Caco-2 (cell line): ENCODE measurements around the gene SLC9A7. TPM values are rescaled to one million over a fixed set of nuclear protein-coding genes. Genes with fewer than 3 reads are reported as not detected.

Source experiments
- BruUV-seq: library from RNA; stranded (reverse); fragments of 400-500 nt; replicated peaks from 2 replicates; lab custom pipeline; 2021; lab: Mats Ljungman, UMichigan
- CTCF ChIA-PET: fragments of 300-600 bp; sonication (Branson Sonifier 250); formaldehyde crosslinking; loops from one replicate; lab custom pipeline; 2022; ENCODE audit warnings: antibody characterized with exemption; lab: Charles Lee
- POLR2A ChIA-PET: fragments of 300-600 bp; sonication (Branson Sonifier 250); formaldehyde crosslinking; loops from one replicate; lab custom pipeline; 2022; ENCODE audit warnings: antibody characterized with exemption; lab: Charles Lee
- DNase-seq, 2 experiments: peaks; one replicate each; pipeline versions ENCODE4 v3.0.0 to v3.0.0-alpha.2; 2020 to 2022
- H3K27me3 ChIP-seq: replicated peaks from 2 replicates; pipeline ENCODE4 v1.6.0; 2011; ENCODE audit warnings: low read length; ENCODE audit not compliant: control insufficient read depth, insufficient read depth
- H3K36me3 ChIP-seq: 2 replicates; pipeline ENCODE4 v1.5.1; 2011; ENCODE audit warnings: low read length; ENCODE audit not compliant: control insufficient read depth, insufficient read depth
- H3K4me1 ChIP-seq: fragments of 250-450 bp; sonication (Bioruptor Pico); 2 replicates; pipeline ENCODE4 v1.5.1; 2020; ENCODE audit warnings: mild to moderate bottlenecking
- H3K4me3 ChIP-seq: 2 replicates; pipeline ENCODE4 v1.5.1; 2011; ENCODE audit warnings: low read depth, mild to moderate bottlenecking, control low read depth, low read length
- H3K9me3 ChIP-seq: fragments of 250-450 bp; sonication (Bioruptor Pico); 2 replicates; pipeline ENCODE4 v1.5.1; 2020; ENCODE audit warnings: mild to moderate bottlenecking, moderate library complexity
- H3K27ac Mint-ChIP-seq: one replicate; pipeline ENCODE4 v1.8.0; 2022; ENCODE audit warnings: mixed read lengths; ENCODE audit not compliant: unreplicated experiment
- H3K27me3 Mint-ChIP-seq: one replicate; pipeline ENCODE4 v1.8.0; 2022; ENCODE audit warnings: mixed read lengths; ENCODE audit not compliant: insufficient read depth, unreplicated experiment
- H3K36me3 Mint-ChIP-seq: one replicate; pipeline ENCODE4 v1.8.0; 2022; ENCODE audit warnings: mild to moderate bottlenecking, mixed read lengths; ENCODE audit not compliant: insufficient read depth, unreplicated experiment
- H3K4me1 Mint-ChIP-seq: one replicate; pipeline ENCODE4 v1.8.0; 2022; ENCODE audit warnings: low read depth, mixed read lengths; ENCODE audit not compliant: unreplicated experiment
- H3K4me3 Mint-ChIP-seq: one replicate; pipeline ENCODE4 v1.8.0; 2022; ENCODE audit warnings: mild to moderate bottlenecking, moderate library complexity, mixed read lengths; ENCODE audit not compliant: unreplicated experiment
- H3K9me3 Mint-ChIP-seq: one replicate; pipeline ENCODE4 v1.8.0; 2022; ENCODE audit warnings: mixed read lengths; ENCODE audit not compliant: unreplicated experiment
- CTCF ChIP-seq, 2 experiments: fragments of 200-600 bp in 1 of 2; IDR thresholded peaks; 1 replicate in 1 of 2; 2 replicates in 1 of 2; pipeline versions ENCODE4 v1.5.1 to v1.8.0; 2011 to 2022; ENCODE audit warnings: antibody characterized with exemption in 1 of 2, control low read depth in 1 of 2, inconsistent platforms in 1 of 2, low read depth in 1 of 2, low read length in 1 of 2, mild to moderate bottlenecking in 1 of 2, moderate library complexity in 1 of 2; ENCODE audit not compliant: insufficient read depth in 1 of 2, severe bottlenecking in 1 of 2, unreplicated experiment in 1 of 2
- intact Hi-C: fragments of 100-400 bp; cut with micrococcal nuclease; formaldehyde crosslinking; loops from one replicate; pipeline ENCODE4 v1.10.0; 2022; ENCODE audit not compliant: unreplicated experiment
- total RNA-seq: library from RNA; stranded (reverse); gene quantifications from 2 replicates; pipeline ENCODE4 v1.2.3, GENCODE V29; 2022

The SLC9A7 gene
- total RNA-seq, 1 experiment from 2014 or later: 20.1 TPM

GRCh38 chrX:46601283-46601682 lies 157.6 kb downstream of the SLC9A7 start:
- Histone ChIP-seq H3K36me3 (no peaks in the 10 kb centered on the region; the same call in 1 of the 2 replicates), H3K4me3 (no peak overlapping the region), H3K27me3 (no peaks in the 10 kb centered on the region), H3K4me1 (no peaks in the 10 kb centered on the region), H3K9me3 (no peaks in the 10 kb centered on the region)
- Mint-ChIP-seq H3K27me3 (no peaks in the 10 kb centered on the region), H3K27ac (no peak overlapping the region), H3K9me3 (no peaks in the 10 kb centered on the region), H3K36me3 (peaks cover 6% of the 10 kb centered on the region), H3K4me3 (no peak overlapping the region), H3K4me1 (no peaks in the 10 kb centered on the region)
- ChIA-PET POLR2A (no interaction called here), CTCF (no interaction called here)
- no peak for DNase-seq
- BruUV-seq: no TSS peak
- intact Hi-C loops: no loop called here
- no peak for TF ChIP-seq CTCF (IDR thresholded peaks at IDR 0.05; ENCODE audit: insufficient read depth in 1 of 2, low read depth in 1 of 2, low read length in 1 of 2, severe bottlenecking in 1 of 2, unreplicated experiment in 1 of 2)

GRCh38 chrX:46599051-46599560 lies 159.8 kb downstream of the SLC9A7 start:
- Histone ChIP-seq H3K9me3 (no peaks in the 10 kb centered on the region), H3K27me3 (no peaks in the 10 kb centered on the region), H3K36me3 (no peaks in the 10 kb centered on the region; the same call in 1 of the 2 replicates), H3K4me3 (no peak overlapping the region), H3K4me1 (no peaks in the 10 kb centered on the region)
- Mint-ChIP-seq H3K4me3 (no peak overlapping the region), H3K27me3 (no peaks in the 10 kb centered on the region), H3K4me1 (no peaks in the 10 kb centered on the region), H3K9me3 (no peaks in the 10 kb centered on the region), H3K27ac (no peak overlapping the region), H3K36me3 (peaks cover 6% of the 10 kb centered on the region)
- ChIA-PET CTCF (no interaction called here), POLR2A (no interaction called here)
- no TSS peak for BruUV-seq
- DNase-seq: no peak
- intact Hi-C loops: no loop called here
- TF ChIP-seq CTCF (IDR thresholded peaks at IDR 0.05; ENCODE audit: insufficient read depth in 1 of 2, low read depth in 1 of 2, low read length in 1 of 2, severe bottlenecking in 1 of 2, unreplicated experiment in 1 of 2): no peak

- no peaks in the 10 kb centered on the region for H3K27me3 Mint-ChIP-seq
- DNase-seq: no peak
- ChIA-PET POLR2A (no interaction called here), CTCF (no interaction called here)
- no peak overlapping the region for H3K4me3 Mint-ChIP-seq
- no TSS peak for BruUV-seq
- TF ChIP-seq CTCF (IDR thresholded peaks at IDR 0.05; ENCODE audit: insufficient read depth in 1 of 2, low read depth in 1 of 2, low read length in 1 of 2, severe bottlenecking in 1 of 2, unreplicated experiment in 1 of 2): no peak
- Histone ChIP-seq H3K27me3 (no peaks in the 10 kb centered on the region), H3K36me3 (no peaks in the 10 kb centered on the region; the same call in 1 of the 2 replicates), H3K9me3 (no peaks in the 10 kb centered on the region), H3K4me3 (no peak overlapping the region), H3K4me1 (no peaks in the 10 kb centered on the region)
- H3K27ac Mint-ChIP-seq: no peak overlapping the region
- H3K4me1 Mint-ChIP-seq: no peaks in the 10 kb centered on the region
- intact Hi-C loops: no loop called here
- no peaks in the 10 kb centered on the region for H3K9me3 Mint-ChIP-seq
- peaks cover 6% of the 10 kb centered on the region for H3K36me3 Mint-ChIP-seq
Observed at GRCh38 chrX:46597771-46598170, 161.1 kb downstream of the SLC9A7 start.
